Ovary (tissue), 10 donors: ENCODE measurements around the gene ACAP3. TPM values are rescaled to one million over a fixed set of nuclear protein-coding genes. Genes with fewer than 3 reads are reported as not detected.

Source experiments
- DNase-seq, 5 donors: peaks; one replicate each; pipeline ENCODE4 v3.0.0-alpha.2; 2019 to 2020
- H3K27ac ChIP-seq, 2 donors: fragments of 200-600 bp; one replicate each; pipeline versions ENCODE4 v1.5.1 to v1.8.0; 2019 to 2022
- H3K27me3 ChIP-seq: fragments of 200-600 bp; one replicate; pipeline ENCODE4 v1.8.0; 2022
- H3K36me3 ChIP-seq: fragments of 200-600 bp; sonication (generic); one replicate; pipeline ENCODE4 v1.5.1; 2019
- H3K4me1 ChIP-seq: one replicate; pipeline ENCODE4 v1.8.1; 2013; ENCODE audit warnings: mild to moderate bottlenecking, moderate library complexity; ENCODE audit not compliant: insufficient read depth
- H3K4me3 ChIP-seq: fragments of 200-600 bp; sonication (generic); one replicate; pipeline ENCODE4 v1.5.1; 2017
- H3K9me3 ChIP-seq, 2 donors: fragments of 200-600 bp in 1 of 2; sonication (generic) in 1 of 2; one replicate each; pipeline versions ENCODE4 v1.5.1 to v1.8.1; 2013 to 2019; ENCODE audit warnings: mild to moderate bottlenecking in 1 of 2, moderate library complexity in 1 of 2
- EP300 ChIP-seq: sonication (generic); formaldehyde crosslinking; IDR thresholded peaks from one replicate; pipeline ENCODE4 v1.6.1; 2017; ENCODE audit warnings: antibody characterized with exemption
- POLR2A ChIP-seq: fragments of 450-650 bp; IDR thresholded peaks from one replicate; pipeline ENCODE4 v1.6.1; 2017; ENCODE audit warnings: antibody characterized with exemption, mild to moderate bottlenecking, moderate library complexity
- WGBS, 3 donors: extraction: QIAGEN DNeasy Blood & Tissue Kit in 1 of 3; methylation state at CpG; one replicate each; pipeline versions ENCODE4 v1.1.5 to v1.1.7; 2013 to 2017; 5-methylcytosine and 5-hydroxymethylcytosine counted together
- intact Hi-C, 4 donors: fragments of 100-400 bp; cut with DNase I; formaldehyde crosslinking; loops; one replicate each; pipeline versions ENCODE4 v1.11.0 to v1.15.1; 2022 to 2023
- long read RNA-seq, 3 donors: library from polyadenylated mRNA in 2 of 3; unstranded in 2 of 3; transcript quantifications; one replicate each; pipeline ENCODE4 v2.0.0 and lab custom pipeline, GENCODE V29; 2021 to 2026
- polyA plus RNA-seq, 2 donors: library from polyadenylated mRNA; stranded (reverse); fragments of 200-250 nt in 1 of 2; fragments of 350-450 nt in 1 of 2; fragmentation: Illumina TruSeq in 1 of 2; extraction: RNeasy Lipid Tissue Mini Kit (QIAGEN cat#74804) in 1 of 2; gene quantifications; one replicate each; pipeline ENCODE4 v1.2.3, GENCODE V29; 2013 to 2014
- total RNA-seq, 7 donors: library from RNA; depleted of rRNA in 2 of 7; stranded (reverse); fragments of >200 nt in 2 of 7; fragmentation: NEBNext Ultra II Directional in 3 of 7; extraction: Animal tissue kit (Norgen Biotek cat#: 25700) in 3 of 7; gene quantifications; one replicate each; pipeline versions ENCODE4 v1.1.0 to v1.2.4, GENCODE V29; 2016 to 2023
- TF ChIP-seq, protein P1 (sequence below), 3 donors: fragments of 450-650 bp in 2 of 3; fragments of 200-600 bp in 1 of 3; IDR thresholded peaks; one replicate each; pipeline versions ENCODE4 v1.5.1 to v1.8.0; 2016 to 2022; ENCODE audit warnings: antibody characterized with exemption in 3 of 3, mild to moderate bottlenecking in 1 of 3
- donor health status: DM: no; HTN: no; CAD: no; lungs with moderate emphysema.
- donor health status: DM: no; HTN: no; CAD: no.
- donor health status: Bipolar disorder and iron deficiency.
- donor health status: DM: yes; HTN: yes; CAD: no.
- donor health status: DM: no; HTN: no; CAD: no.
- donor health status: DM: yes; HTN: yes; CAD: no.

The ACAP3 gene
- 10 to 100 TPM; 23.1 to 62.4 (median 46.4) TPM for total RNA-seq
- 10 to 100 TPM in 1 of 2 donors, 1 to 10 TPM in 1; 3.5 to 33.4 TPM for polyA plus RNA-seq
- long read RNA-seq, donor 1, partial matches to known transcripts, result 3 of 8 reads
- long read RNA-seq, donor 1, other reads (novel, unspliced or antisense), result 5 of 8 reads
- long read RNA-seq, donor 2, partial matches to known transcripts, result 11 of 17 reads
- long read RNA-seq, donor 2, other reads (novel, unspliced or antisense), result 6 of 17 reads
- long read RNA-seq, donor 3, partial matches to known transcripts, result 35 of 69 reads
- long read RNA-seq, donor 3, other reads (novel, unspliced or antisense), result 31 of 69 reads

DNA sequence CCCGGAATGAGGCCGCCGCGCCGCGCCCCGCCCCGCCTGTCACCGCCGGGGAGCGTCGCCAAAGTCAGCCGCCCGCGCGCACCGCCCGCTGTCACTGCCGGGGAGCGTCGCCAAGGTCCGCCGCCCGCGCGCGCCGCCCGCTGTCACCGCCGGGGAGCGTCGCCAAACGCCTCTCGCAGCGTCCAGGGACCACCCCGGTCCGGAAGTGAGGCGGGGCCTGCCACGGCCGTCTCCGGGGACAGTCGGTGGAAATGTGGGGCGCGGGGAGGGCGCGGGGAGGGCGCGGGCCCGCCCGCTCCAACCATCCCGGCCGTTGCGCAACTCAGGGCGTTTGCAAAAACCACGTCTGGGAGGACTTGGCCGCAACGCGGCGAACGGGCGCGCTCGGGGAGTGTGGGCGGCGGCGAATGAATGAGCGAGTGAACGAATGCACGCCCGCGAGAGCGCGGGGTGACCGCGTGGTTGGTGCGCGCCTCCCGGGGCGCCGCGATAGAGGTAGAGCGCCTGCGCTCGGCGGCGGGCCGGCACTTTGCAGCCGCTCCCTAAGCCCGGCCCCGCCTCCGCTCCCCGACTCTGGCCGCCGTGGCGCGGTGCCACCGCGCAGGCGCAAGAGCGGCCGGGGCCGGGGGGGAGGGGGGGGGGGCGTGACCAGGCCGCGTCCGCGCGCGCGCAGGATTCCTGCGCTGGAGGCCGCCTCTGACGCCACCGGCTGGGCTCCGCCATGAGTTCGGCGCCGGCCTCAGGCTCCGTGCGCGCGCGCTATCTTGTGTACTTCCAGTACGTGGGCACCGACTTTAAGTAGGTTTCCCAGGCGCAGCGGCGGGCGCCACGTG lies at the start of gene ACAP3, which contains the start of gene PUSL1:
TSS of gene ACAP3 (minus strand) at position 8 of the 833 bp plus-strand sequence. CDS start 115 bp downstream, outside the sequence.
TSS of gene PUSL1 (plus strand) at position 675 of the 833 bp plus-strand sequence. CDS start at position 722, 47 bp downstream.
- Histone ChIP-seq H3K4me3 (peak within 1 kb of the TSS; percentile 68), H3K9me3 (no peaks in the 10 kb centered on the region), H3K27ac (peak within 1 kb of the TSS; percentile 67 to 91), H3K27me3 (no peaks in the 10 kb centered on the region), H3K4me1 (peaks cover 32% of the 10 kb centered on the region), H3K36me3 (no peaks in the 10 kb centered on the region)
- peak; percentile 90 to 96 (median 92) for DNase-seq
- TF ChIP-seq, protein P1, sequence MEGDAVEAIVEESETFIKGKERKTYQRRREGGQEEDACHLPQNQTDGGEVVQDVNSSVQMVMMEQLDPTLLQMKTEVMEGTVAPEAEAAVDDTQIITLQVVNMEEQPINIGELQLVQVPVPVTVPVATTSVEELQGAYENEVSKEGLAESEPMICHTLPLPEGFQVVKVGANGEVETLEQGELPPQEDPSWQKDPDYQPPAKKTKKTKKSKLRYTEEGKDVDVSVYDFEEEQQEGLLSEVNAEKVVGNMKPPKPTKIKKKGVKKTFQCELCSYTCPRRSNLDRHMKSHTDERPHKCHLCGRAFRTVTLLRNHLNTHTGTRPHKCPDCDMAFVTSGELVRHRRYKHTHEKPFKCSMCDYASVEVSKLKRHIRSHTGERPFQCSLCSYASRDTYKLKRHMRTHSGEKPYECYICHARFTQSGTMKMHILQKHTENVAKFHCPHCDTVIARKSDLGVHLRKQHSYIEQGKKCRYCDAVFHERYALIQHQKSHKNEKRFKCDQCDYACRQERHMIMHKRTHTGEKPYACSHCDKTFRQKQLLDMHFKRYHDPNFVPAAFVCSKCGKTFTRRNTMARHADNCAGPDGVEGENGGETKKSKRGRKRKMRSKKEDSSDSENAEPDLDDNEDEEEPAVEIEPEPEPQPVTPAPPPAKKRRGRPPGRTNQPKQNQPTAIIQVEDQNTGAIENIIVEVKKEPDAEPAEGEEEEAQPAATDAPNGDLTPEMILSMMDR (IDR thresholded peaks at IDR 0.05), result peak in 1 of 3 donors; percentile 10
- TF ChIP-seq EP300, result peak; percentile 23
- TF ChIP-seq POLR2A, result peak; percentile 51
- WGBS, 3 donors, result 1% methylated on average over 59 to 131 of the region's 131 CpGs
- intact Hi-C loops, result no loop called here

GRCh38 chr1:1356796-1357401 lies 49.2 kb upstream of the ACAP3 start:
- H3K4me1 ChIP-seq, result peaks cover 12% of the 10 kb centered on the region
- no peak for TF ChIP-seq EP300
- TF ChIP-seq, protein P1 (IDR thresholded peaks at IDR 0.05), result no peak
- TF ChIP-seq POLR2A, result no peak
- DNase-seq, result peak in 2 of 5 donors; percentile 49 to 55
- H3K27ac ChIP-seq, result peak overlapping the region; percentile 88 to 92
- 13 to 24% (median 17%) methylated on average over 19 to 26 of the region's 26 CpGs for WGBS, 3 donors
- H3K36me3 ChIP-seq, result no peaks in the 10 kb centered on the region
- no peaks in the 10 kb centered on the region for H3K27me3 ChIP-seq
- H3K9me3 ChIP-seq, result no peaks in the 10 kb centered on the region
- H3K4me3 ChIP-seq, result peak overlapping the region; percentile 52
- intact Hi-C loops, result no loop called here

- Histone ChIP-seq H3K36me3 (no peaks in the 10 kb centered on the region), H3K9me3 (no peaks in the 10 kb centered on the region), H3K4me1 (peaks cover 19% of the 10 kb centered on the region), H3K27ac (peak overlapping the region; percentile 88 to 92), H3K4me3 (peak overlapping the region; percentile 52), H3K27me3 (no peaks in the 10 kb centered on the region)
- WGBS, 3 donors, result 18 to 27% (median 19%) methylated on average over 7 to 8 of the region's 8 CpGs
- TF ChIP-seq EP300 (no peak), POLR2A (no peak)
- TF ChIP-seq, protein P1 (IDR thresholded peaks at IDR 0.05), result no peak
- intact Hi-C loops, result no loop called here
- no peak for DNase-seq
Measured at GRCh38 chr1:1356166-1356795, 48.6 kb upstream of the ACAP3 start.

GRCh38 chr1:1355416-1355815 lies 47.7 kb upstream of the ACAP3 start:
- peaks cover 19% of the 10 kb centered on the region for H3K4me1 ChIP-seq
- peak overlapping the region in 1 of 2 donors; percentile 23 for H3K27ac ChIP-seq
- no peaks in the 10 kb centered on the region for H3K36me3 ChIP-seq
- DNase-seq, result peak in 2 of 5 donors; percentile 72 to 77
- H3K4me3 ChIP-seq, result peak overlapping the region; percentile 17
- TF ChIP-seq EP300 (no peak), POLR2A (no peak)
- TF ChIP-seq, protein P1 (IDR thresholded peaks at IDR 0.05), result no peak
- no peaks in the 10 kb centered on the region for H3K9me3 ChIP-seq
- 5 to 7% (median 7%) methylated on average over 4 to 52 of the region's 52 CpGs for WGBS, 3 donors
- intact Hi-C loops, result no loop called here
- no peaks in the 10 kb centered on the region for H3K27me3 ChIP-seq
